DND-41 (cell line): ENCODE data around the gene P4HB.

ENCODE experiments used
- EZH2 ChIP-seq: IDR thresholded peaks from 3 replicates; pipeline ENCODE4 v1.6.1; 2012; ENCODE audit warnings: borderline replicate concordance, low read depth, mild to moderate bottlenecking, moderate library complexity, low read length, inconsistent platforms; ENCODE audit not compliant: severe bottlenecking
- TF ChIP-seq, protein P1 (sequence below): IDR thresholded peaks from 2 replicates; pipeline ENCODE4 v1.5.1; 2012; ENCODE audit warnings: borderline replicate concordance, low read length, moderate library complexity, mild to moderate bottlenecking; ENCODE audit not compliant: poor library complexity, severe bottlenecking; ENCODE audit errors: extremely low read depth

- TF ChIP-seq, protein P1, sequence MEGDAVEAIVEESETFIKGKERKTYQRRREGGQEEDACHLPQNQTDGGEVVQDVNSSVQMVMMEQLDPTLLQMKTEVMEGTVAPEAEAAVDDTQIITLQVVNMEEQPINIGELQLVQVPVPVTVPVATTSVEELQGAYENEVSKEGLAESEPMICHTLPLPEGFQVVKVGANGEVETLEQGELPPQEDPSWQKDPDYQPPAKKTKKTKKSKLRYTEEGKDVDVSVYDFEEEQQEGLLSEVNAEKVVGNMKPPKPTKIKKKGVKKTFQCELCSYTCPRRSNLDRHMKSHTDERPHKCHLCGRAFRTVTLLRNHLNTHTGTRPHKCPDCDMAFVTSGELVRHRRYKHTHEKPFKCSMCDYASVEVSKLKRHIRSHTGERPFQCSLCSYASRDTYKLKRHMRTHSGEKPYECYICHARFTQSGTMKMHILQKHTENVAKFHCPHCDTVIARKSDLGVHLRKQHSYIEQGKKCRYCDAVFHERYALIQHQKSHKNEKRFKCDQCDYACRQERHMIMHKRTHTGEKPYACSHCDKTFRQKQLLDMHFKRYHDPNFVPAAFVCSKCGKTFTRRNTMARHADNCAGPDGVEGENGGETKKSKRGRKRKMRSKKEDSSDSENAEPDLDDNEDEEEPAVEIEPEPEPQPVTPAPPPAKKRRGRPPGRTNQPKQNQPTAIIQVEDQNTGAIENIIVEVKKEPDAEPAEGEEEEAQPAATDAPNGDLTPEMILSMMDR, result no peak
- no peak for TF ChIP-seq EZH2
Measured at GRCh38 chr17:81840826-81841778, 19.2 kb downstream of the P4HB start.
